ENCODE data around the gene ZBTB26.

ZBTB26 gene

GRCh38 chr9:122950263-122950662, 19.0 kb upstream of the ZBTB26 start:
- H3K27ac ChIP-seq: no peak overlapping the region
- TF ChIP-seq ZFX (IDR thresholded peaks at IDR 0.05; ENCODE audit: borderline replicate concordance) (no peak), CTCF (IDR thresholded peaks at IDR 0.05) (no peak)

GRCh38 chr9:122949696-122950095, 18.4 kb upstream of the ZBTB26 start:
- no peak overlapping the region for H3K27ac ChIP-seq
- TF ChIP-seq ZFX (IDR thresholded peaks at IDR 0.05; ENCODE audit: borderline replicate concordance): no peak
- TF ChIP-seq CTCF (IDR thresholded peaks at IDR 0.05): no peak

GRCh38 chr9:122948313-122948712, 17.0 kb upstream of the ZBTB26 start:
- TF ChIP-seq CTCF (IDR thresholded peaks at IDR 0.05) (no peak), ZFX (IDR thresholded peaks at IDR 0.05; ENCODE audit: borderline replicate concordance) (no peak)
- no peak overlapping the region for H3K27ac ChIP-seq

- H3K27ac ChIP-seq: no peak overlapping the region
- TF ChIP-seq ZFX (IDR thresholded peaks at IDR 0.05; ENCODE audit: borderline replicate concordance) (no peak), CTCF (IDR thresholded peaks at IDR 0.05) (no peak)
Observed at GRCh38 chr9:122946461-122947005, 15.2 kb upstream of the ZBTB26 start.

GRCh38 chr9:122944960-122945888, 13.9 kb upstream of the ZBTB26 start:
- H3K27ac ChIP-seq: no peak overlapping the region
- TF ChIP-seq CTCF (IDR thresholded peaks at IDR 0.05): no peak
- no peak for TF ChIP-seq ZFX (IDR thresholded peaks at IDR 0.05; ENCODE audit: borderline replicate concordance)

- TF ChIP-seq CTCF (IDR thresholded peaks at IDR 0.05) (no peak), ZFX (IDR thresholded peaks at IDR 0.05; ENCODE audit: borderline replicate concordance) (no peak)
- H3K27ac ChIP-seq: peak overlapping the region; percentile 77
Observed at GRCh38 chr9:122941582-122942234, 10.4 kb upstream of the ZBTB26 start.
